K562 (cell line): ENCODE measurements around the gene EYA3. TPM values are rescaled to one million over a fixed set of nuclear protein-coding genes. Genes with fewer than 3 reads are reported as not detected.

Experiments
- BACH1 ChIP-seq: fragments of 200-800 bp; sonication (Bioruptor generic); IDR thresholded peaks from 2 replicates; pipeline ENCODE4 v1.6.1; 2016; ENCODE audit warnings: missing genetic modification characterization, missing compliant biosample characterization
- BMI1 ChIP-seq: fragments of 150-350 bp; IDR thresholded peaks from 2 replicates; pipeline ENCODE4 v1.6.1; 2014; ENCODE audit warnings: low read length
- CBX1 ChIP-seq: sonication (generic); IDR thresholded peaks from 2 replicates; pipeline ENCODE4 v1.6.1; 2016; ENCODE audit warnings: antibody characterized with exemption, low read depth, mild to moderate bottlenecking
- CBX2 ChIP-seq: fragments of 200-600 bp; sonication (generic); IDR thresholded peaks from one replicate; pipeline ENCODE4 v1.6.1; 2012; ENCODE audit warnings: mild to moderate bottlenecking, low read length, inconsistent platforms; ENCODE audit not compliant: insufficient read depth, poor library complexity, severe bottlenecking
- CREB1 ChIP-seq, 2 experiments: sonication (generic) in 1 of 2; formaldehyde crosslinking in 1 of 2; IDR thresholded peaks; 2 replicates each; pipeline versions ENCODE4 v1.6.1 to v1.8.0; 2012 to 2022; ENCODE audit warnings: inconsistent platforms in 1 of 2, mild to moderate bottlenecking in 1 of 2, missing genetic modification reagents in 1 of 2, moderate library complexity in 1 of 2
- ETS1 ChIP-seq: conservative IDR thresholded peaks from 2 replicates; pipeline ENCODE4 v1.6.1; 2011; ENCODE audit warnings: low read depth, mild to moderate bottlenecking, low read length; ENCODE audit not compliant: control insufficient read depth
- FOXM1 ChIP-seq, 2 experiments: fragments of 450-650 bp in 1 of 2; sonication (generic) in 1 of 2; formaldehyde crosslinking in 1 of 2; IDR thresholded peaks; 2 replicates each; pipeline versions ENCODE4 v1.6.1 to v1.9.0; 2017 to 2022; ENCODE audit warnings: low read depth in 2 of 2, mild to moderate bottlenecking in 2 of 2, missing genetic modification reagents in 1 of 2, moderate library complexity in 1 of 2
- IFI16 ChIP-seq: fragments of 250-450 bp; sonication (Bioruptor Pico); IDR thresholded peaks from 2 replicates; pipeline ENCODE4 v2.1.2; 2022; ENCODE audit warnings: mild to moderate bottlenecking, inconsistent platforms
- KDM5B ChIP-seq: fragments of 200-600 bp; sonication (generic); IDR thresholded peaks from 2 replicates; pipeline ENCODE4 v1.6.1; 2012; ENCODE audit warnings: low read depth, mild to moderate bottlenecking, moderate library complexity, low read length, control low read depth, inconsistent platforms; ENCODE audit not compliant: insufficient replicate concordance
- MBD2 ChIP-seq: sonication (generic); IDR thresholded peaks from 2 replicates; pipeline ENCODE4 v1.6.1; 2016; ENCODE audit warnings: low read depth, borderline replicate concordance
- MLX ChIP-seq, 2 experiments: fragments of 450-650 bp in 1 of 2; sonication (generic) in 1 of 2; formaldehyde crosslinking; conservative IDR thresholded peaks; 2 replicates each; pipeline versions ENCODE4 v1.4.0 to v1.8.1; 2020 to 2022; ENCODE audit warnings: mild to moderate bottlenecking in 1 of 2, missing genetic modification reagents in 1 of 2
- MTA1 ChIP-seq: fragments of 450-650 bp; IDR thresholded peaks from 2 replicates; pipeline ENCODE4 v1.6.1; 2017; ENCODE audit warnings: borderline replicate concordance
- MXD1 ChIP-seq: fragments of 250-450 bp; sonication (Bioruptor Pico); IDR thresholded peaks from 2 replicates; pipeline ENCODE4 v1.8.0; 2021; ENCODE audit warnings: borderline replicate concordance, mild to moderate bottlenecking, moderate library complexity; ENCODE audit not compliant: poor library complexity, severe bottlenecking
- NR2F6 ChIP-seq: fragments of 450-650 bp; formaldehyde crosslinking; IDR thresholded peaks from 2 replicates; pipeline ENCODE4 v1.4.0; 2020; ENCODE audit warnings: mild to moderate bottlenecking
- PCBP2 ChIP-seq: fragments of 200-400 bp; formaldehyde crosslinking; IDR thresholded peaks from 2 replicates; pipeline ENCODE4 v1.6.1; 2018; ENCODE audit warnings: low read length, low read depth, mild to moderate bottlenecking, moderate library complexity; ENCODE audit not compliant: poor library complexity, severe bottlenecking
- PHB ChIP-seq: fragments of 250-450 bp; sonication (Bioruptor Pico); IDR thresholded peaks from 2 replicates; pipeline ENCODE4 v1.5.0; 2021
- PHB2 ChIP-seq: fragments of 450-650 bp; IDR thresholded peaks from 2 replicates; pipeline ENCODE4 v1.6.1; 2017; ENCODE audit warnings: low read depth
- PPARD ChIP-seq: fragments of 250-450 bp; sonication (Bioruptor Pico); IDR thresholded peaks from 2 replicates; pipeline ENCODE4 v1.8.0; 2022; ENCODE audit warnings: inconsistent platforms, mild to moderate bottlenecking, moderate library complexity
- SRF ChIP-seq, 2 experiments: fragments of 250-450, 450-650 bp in 1 of 2; sonication (Bioruptor Pico) in 1 of 2; sonication (generic) in 1 of 2; formaldehyde crosslinking; IDR thresholded peaks; 2 replicates each; pipeline versions ENCODE4 v1.5.0 to v1.5.1; 2020 to 2022; ENCODE audit warnings: mild to moderate bottlenecking in 1 of 2, missing genetic modification reagents in 1 of 2
- TRIM24 ChIP-seq, 2 experiments: fragments of 450-650 bp; IDR thresholded peaks; 2 replicates each; pipeline ENCODE4 v1.6.1; 2016
- USF1 ChIP-seq: sonication (generic); formaldehyde crosslinking; IDR thresholded peaks from 2 replicates; pipeline ENCODE4 v1.9.0; 2022; ENCODE audit warnings: mild to moderate bottlenecking, missing genetic modification reagents
- ZNF311 ChIP-seq: fragments of 250-450 bp; sonication (Bioruptor Pico); IDR thresholded peaks from 2 replicates; pipeline ENCODE4 v1.4.0; 2020; ENCODE audit warnings: mild to moderate bottlenecking, moderate library complexity
- ZNF639 ChIP-seq, 2 experiments: fragments of 200-800 bp in 1 of 2; sonication (Bioruptor generic) in 1 of 2; sonication (generic) in 1 of 2; formaldehyde crosslinking in 1 of 2; IDR thresholded peaks in 1 of 2; conservative IDR thresholded peaks in 1 of 2; 2 replicates each; pipeline versions ENCODE4 v1.5.0 to v1.6.1; 2016 to 2020; ENCODE audit warnings: missing compliant biosample characterization in 1 of 2, missing genetic modification characterization in 1 of 2, missing genetic modification reagents in 1 of 2
- polyA plus RNA-seq, 8 experiments: library from polyadenylated mRNA; depleted of rRNA in 4 of 8; stranded (reverse) in 5 of 8; unstranded in 3 of 8; fragments of >200 nt; fragmentation: Nextera tagmentation in 2 of 8; fragmentation: Illumina TruSeq in 1 of 8; extraction: Ambion mirVana in 2 of 8; extraction: Trizol in 1 of 8; gene quantifications; 2 replicates each; pipeline versions ENCODE4 v1.2.1 to v1.2.3, GENCODE V29; 2011 to 2014; ENCODE audit warnings: inconsistent platforms in 1 of 8, missing spikeins in 1 of 8
- total RNA-seq, 7 experiments: library from RNA; depleted of rRNA in 6 of 7; stranded (reverse); fragments of >200 nt in 6 of 7; fragmentation: Illumina TruSeq in 2 of 7; extraction: Trizol in 2 of 7; gene quantifications; 2 replicates each; pipeline versions ENCODE4 v1.2.1 to v1.2.3, GENCODE V29; 2011 to 2021; ENCODE audit warnings: low replicate concordance in 1 of 7

Gene EYA3
- total and polyA plus RNA-seq, 9 of the 15 experiments (the other 6 are each of a cell fraction or from before 2014, with no cell fraction given): 21.7 to 64.0 (median 43.6) TPM

GRCh38 chr1:28115267-28115666, 26.9 kb upstream of the EYA3 start (continued):
- TF ChIP-seq KDM5B (no peak), ZNF639 (CRISPR knock-in tag; conservative IDR thresholded peaks at IDR 0.05 in 1 of 2, IDR thresholded peaks at IDR 0.05 in 1 of 2) (0 out of 4 replicates have a peak, but pooled peaks of 1 of the 2 experiments have one; percentile 60), PHB (CRISPR knock-in tag) (no peak), USF1 (CRISPR knock-in tag) (no peak), ZNF311 (CRISPR knock-in tag) (no peak), BACH1 (0 out of 2 replicates have a peak, but pooled peaks have one; percentile 41), FOXM1 (IDR thresholded peaks at IDR 0.05; ENCODE audit: low read depth) (peak; percentile 28; the same call in 1 of the 2 replicates), FOXM1 (CRISPR knock-in tag; IDR thresholded peaks at IDR 0.05; ENCODE audit: low read depth) (no peak), PPARD (CRISPR knock-in tag) (no peak), MXD1 (CRISPR knock-in tag) (no peak), IFI16 (no peak), ETS1 (no peak), MBD2 (no peak), PHB2 (no peak), CBX1 (no peak), MLX (CRISPR knock-in tag; conservative IDR thresholded peaks at IDR 0.05) (no peak), CBX2 (no peak), MTA1 (0 out of 2 replicates have a peak, but pooled peaks have one; percentile 56), CREB1 (IDR thresholded peaks at IDR 0.05) (no peak), CREB1 (CRISPR knock-in tag; IDR thresholded peaks at IDR 0.05) (no peak), SRF (CRISPR knock-in tag; IDR thresholded peaks at IDR 0.05) (no peak), BMI1 (no peak), TRIM24 (IDR thresholded peaks at IDR 0.05) (peak; percentile 76 to 92), NR2F6 (CRISPR knock-in tag) (no peak), PCBP2 (no peak)
